ENCODE measurements around the gene OR51T1.

OR51T1 gene

GRCh38 chr11:4926608-4927007, 44.9 kb downstream of the OR51T1 start:
- no peak for DNase-seq
